CD1c-positive myeloid dendritic cell (primary cell): Measurements from ENCODE around the gene AHCTF1.

Source experiments
- DNase-seq: peaks from one replicate; pipeline ENCODE4 v3.0.0-alpha.2; 2016; ENCODE audit errors: extremely low spot score

The AHCTF1 gene, protein sequence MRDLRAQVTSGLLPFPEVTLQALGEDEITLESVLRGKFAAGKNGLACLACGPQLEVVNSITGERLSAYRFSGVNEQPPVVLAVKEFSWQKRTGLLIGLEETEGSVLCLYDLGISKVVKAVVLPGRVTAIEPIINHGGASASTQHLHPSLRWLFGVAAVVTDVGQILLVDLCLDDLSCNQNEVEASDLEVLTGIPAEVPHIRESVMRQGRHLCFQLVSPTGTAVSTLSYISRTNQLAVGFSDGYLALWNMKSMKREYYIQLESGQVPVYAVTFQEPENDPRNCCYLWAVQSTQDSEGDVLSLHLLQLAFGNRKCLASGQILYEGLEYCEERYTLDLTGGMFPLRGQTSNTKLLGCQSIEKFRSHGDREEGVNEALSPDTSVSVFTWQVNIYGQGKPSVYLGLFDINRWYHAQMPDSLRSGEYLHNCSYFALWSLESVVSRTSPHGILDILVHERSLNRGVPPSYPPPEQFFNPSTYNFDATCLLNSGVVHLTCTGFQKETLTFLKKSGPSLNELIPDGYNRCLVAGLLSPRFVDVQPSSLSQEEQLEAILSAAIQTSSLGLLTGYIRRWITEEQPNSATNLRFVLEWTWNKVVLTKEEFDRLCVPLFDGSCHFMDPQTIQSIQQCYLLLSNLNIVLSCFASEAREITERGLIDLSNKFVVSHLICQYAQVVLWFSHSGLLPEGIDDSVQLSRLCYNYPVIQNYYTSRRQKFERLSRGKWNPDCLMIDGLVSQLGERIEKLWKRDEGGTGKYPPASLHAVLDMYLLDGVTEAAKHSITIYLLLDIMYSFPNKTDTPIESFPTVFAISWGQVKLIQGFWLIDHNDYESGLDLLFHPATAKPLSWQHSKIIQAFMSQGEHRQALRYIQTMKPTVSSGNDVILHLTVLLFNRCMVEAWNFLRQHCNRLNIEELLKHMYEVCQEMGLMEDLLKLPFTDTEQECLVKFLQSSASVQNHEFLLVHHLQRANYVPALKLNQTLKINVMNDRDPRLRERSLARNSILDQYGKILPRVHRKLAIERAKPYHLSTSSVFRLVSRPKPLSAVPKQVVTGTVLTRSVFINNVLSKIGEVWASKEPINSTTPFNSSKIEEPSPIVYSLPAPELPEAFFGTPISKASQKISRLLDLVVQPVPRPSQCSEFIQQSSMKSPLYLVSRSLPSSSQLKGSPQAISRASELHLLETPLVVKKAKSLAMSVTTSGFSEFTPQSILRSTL (N-terminal part only)

DNA sequence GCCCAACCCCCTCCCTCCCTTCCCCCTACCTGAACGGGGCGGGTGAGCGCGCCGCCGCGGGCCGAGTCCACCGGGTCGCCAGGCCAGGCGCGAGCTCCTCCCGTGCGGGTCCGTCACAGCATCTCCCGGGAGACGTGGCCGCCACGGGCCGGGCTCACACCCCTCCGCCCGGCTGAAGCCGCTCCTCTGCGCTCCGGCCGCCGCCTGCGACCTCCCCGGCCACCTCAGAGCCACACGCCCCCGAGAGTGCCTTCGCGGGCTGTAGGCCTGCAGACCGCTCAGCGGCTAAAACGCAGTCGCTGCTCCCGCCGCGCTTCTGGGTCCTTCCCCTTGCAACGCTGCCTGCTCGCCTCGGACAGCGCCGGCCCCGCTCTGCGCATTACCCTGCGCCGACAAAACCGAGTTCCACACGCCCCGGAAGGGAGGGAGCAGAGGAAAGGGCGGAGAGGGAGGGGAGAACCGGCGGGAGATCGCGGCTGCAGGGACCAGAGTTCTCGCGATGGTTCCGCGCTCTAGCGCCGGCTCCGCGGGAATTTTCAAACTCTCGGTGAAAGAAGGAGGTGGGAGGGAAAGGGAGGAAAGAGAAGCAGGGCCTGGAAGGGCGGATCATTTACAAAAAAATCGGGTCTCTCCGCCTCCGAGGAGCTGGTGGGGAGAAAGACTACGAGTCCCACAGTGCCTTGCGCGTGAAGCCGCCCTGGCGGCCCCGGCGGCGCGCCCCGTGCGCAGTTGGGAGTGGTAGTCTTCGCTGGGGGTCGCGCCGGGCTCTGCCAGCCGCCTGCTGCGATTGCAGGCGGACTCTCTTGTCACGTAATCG is at the start of gene AHCTF1:
AHCTF1 (minus strand) TSS at position 400 of the 817 bp plus-strand sequence. CDS start 13,578 bp downstream, outside the sequence.
- DNase-seq, result peak; percentile 99

DNA sequence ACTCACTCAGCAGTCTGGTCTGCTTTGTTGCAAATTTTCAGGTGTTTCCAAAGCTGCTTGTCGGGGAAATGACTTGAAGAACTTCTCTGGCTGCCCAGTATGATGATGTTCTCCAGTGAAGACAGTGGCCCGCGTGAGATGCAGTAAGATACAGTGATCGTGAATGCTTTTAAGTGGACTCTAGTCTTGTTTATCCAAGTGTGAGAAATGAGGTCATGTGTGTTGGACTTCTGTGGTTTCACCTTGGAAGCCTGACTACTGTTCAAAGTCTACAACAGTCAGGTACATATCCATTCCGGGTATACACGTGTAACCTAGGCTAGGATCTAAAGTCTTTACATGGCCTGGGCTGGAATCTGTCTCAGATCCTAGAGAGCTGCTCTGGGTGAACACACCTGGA is 47.0 kb upstream of the AHCTF1 start:
- DNase-seq, result no peak

DNA sequence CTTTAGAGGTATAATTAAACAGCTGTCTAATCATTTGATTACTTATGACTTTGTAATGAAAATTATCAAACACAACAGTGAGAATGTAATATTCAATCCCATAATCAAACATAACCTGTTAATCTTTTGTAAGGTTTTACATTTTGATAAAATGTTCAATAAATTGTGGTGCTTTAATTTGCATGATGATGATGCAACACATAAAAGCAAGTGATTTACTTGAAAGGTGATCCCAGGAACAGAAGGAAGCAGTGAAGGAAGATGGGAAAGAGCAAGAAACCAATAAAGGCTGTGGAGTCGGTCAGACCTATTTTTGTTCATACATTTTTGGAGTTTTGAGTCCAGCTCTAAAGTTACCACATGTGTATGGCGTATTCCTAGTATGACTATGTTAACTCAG is 46.5 kb upstream of the AHCTF1 start:
- no peak for DNase-seq

DNA sequence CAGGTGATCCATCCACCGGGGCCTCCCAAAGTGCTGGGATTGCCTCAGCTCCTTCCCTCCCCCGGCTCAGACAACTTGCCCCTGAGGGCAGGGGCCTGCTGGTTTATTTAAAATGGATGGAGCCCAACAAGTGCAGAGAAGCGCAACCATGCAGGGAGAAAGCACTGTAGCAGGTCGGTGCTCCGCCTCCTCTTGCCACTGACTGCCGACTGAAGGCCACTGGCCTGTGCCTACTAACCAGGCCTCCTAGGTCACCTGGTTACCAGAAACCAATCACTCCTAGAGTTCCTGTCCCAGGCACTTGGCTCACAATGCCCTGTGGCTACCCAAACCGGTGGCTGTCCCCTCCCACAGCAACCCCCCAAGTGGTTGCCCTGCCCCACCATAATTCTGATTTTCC is 40.2 kb upstream of the AHCTF1 start:
- no peak for DNase-seq

DNA sequence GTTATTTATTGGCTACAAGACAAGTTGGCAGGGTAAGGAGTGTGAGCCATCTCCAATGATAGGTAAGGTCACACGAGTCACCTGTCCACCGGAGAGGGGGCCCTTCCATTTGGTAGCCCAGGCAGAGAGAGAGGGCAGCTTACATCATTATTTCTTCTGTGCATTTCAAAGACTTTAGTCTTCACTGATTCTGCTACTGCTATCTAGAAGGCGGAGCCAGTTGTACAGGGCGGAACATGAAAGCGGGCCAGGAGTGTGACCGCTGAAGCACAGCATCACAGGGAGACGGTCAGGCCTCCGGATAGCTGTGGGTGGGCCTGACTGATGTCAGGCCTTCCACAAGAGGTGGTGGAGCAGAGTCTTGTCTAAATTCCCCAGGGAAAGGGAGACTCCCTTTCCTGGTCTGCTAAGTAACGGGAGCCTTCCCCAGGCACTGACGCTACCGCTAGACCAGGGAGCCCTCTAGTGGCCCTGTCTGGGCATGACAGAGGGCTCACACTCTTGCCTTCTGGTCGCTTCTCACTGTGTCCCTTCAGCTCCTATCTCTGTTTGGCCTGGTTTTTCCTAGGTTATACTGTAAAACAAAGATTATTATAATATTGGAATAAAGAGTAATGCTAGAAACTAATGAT is 39.5 kb upstream of the AHCTF1 start:
- DNase-seq, result peak; percentile 57

DNA sequence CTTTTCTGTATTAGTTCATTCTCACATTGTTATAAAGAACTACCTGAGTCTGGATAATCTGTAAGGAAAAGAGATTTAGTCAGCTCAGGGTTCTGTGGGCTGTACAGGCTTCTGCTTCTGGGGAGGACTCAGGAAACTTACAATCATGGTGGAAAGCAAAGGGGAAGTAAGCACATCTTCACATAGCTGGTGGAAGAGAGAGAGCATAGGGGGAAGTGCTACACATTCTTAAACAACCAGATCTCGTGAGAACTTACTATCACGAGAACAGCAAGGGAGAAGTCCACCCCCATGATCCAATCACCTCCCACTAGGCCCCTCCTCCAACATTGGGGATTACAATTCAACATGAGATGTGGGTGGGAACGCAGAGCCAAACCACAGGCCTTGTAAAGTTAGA is 37.9 kb upstream of the AHCTF1 start:
- peak; percentile 40 for DNase-seq

DNA sequence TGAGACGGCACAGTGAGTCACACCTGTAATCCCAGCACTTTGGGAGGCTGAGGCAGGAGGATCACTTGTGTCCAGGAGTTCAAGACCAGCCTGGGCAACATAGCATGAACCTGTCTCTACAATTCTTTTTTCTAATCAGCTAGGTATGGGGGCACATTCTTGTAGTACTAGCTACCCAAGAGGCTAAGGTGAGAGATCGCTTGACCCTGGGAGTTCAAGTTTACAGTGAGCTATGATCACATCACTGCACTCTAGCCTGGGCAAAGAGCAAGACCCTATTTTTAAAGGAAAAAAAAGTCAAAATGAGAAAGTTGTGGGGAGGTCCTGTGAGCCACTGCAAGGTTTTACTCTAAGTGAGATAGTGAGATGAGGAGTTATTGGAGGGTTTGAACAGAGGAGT is 34.8 kb upstream of the AHCTF1 start:
- no peak for DNase-seq

DNA sequence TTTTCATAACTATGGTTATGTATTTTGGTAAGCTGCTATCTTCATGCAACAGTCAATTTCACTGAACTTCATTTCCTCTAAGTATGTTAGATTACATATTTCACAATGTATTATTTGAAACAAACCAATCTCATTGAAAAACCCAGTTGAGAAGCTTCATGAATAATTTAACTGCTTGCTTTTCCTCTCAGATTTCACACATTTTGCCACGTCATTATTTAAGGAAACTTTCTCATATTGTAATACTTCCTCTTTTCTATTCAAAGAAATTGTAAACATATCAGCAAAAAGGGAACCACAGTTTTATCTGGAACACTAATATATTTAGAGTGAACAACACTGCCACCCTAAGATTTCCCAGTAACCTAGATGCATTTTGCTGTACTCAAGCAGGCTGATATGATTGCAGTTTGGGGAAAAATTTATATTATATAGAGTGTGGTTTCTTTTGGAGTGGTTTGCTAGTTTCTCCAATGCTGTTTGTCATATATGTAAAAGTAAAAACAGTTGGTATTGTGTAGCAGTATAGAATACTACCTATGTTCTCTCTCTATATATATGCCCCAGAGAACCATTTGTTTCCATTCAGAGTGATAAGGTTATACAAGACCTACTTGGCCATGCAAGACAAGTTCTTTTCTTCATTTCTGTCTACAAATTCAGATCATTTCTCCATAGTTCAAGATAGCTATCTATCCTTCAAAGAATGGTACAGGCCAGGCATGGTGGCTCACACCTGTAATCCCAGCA is 28.4 kb upstream of the AHCTF1 start:
- peak; percentile 93 for DNase-seq

DNA sequence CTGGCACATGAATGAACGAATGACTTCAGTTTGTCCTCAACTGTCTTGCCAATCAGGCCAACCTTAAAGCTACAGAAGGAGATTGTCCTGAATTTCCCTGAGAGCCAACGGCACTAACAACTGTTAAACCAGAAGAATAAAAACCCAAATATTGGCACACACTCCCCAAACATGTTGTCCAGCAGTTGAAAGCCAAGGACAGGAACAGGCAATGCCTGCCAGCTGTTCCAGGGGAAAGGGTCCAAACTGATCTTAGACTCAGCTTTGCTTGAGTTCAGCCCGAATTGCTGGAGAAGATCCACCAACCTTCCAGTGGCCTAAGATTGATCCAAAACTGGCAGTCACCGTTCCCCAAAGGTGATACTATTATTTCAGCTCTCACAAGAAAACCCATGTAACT is 22.4 kb upstream of the AHCTF1 start:
- no peak for DNase-seq

DNA sequence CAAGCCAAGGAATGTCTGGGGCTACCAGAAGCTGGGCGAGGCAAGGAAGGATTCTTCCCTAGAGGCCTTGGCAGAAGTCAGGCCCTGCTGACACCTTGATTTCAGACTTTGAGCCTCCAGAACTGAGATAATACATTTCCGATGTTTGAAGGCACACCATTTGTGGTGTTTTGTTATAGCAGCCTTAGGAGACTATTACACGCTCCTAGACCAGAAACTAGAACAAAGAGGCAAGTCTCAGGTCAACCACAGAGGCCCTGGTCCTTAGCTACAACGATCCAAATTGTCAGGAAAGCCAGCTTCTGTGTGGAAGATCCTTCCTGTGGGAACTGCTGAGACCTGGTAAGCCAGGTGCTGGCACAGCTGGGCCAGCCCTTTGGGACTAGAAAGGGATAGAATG is 19.7 kb upstream of the AHCTF1 start:
- DNase-seq, result no peak

DNA sequence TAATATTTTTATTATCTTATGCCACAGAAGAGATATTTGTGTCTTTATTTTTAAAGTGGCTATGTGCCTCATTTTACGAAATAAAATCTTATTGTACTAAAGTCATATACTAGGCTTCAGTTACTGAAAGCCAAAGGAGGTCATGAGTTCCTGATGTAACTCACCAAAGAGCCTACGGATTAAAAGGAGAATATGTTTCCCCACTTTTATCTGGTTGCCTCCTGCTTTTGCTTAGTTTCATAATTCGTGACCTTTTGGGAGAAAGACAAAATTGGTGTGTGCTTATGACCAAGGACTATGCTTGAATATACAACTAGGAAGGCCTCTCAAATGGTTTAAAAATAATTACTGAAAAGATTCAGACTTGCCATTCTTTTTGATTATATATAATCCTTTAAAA is 18.2 kb upstream of the AHCTF1 start:
- no peak for DNase-seq

DNA sequence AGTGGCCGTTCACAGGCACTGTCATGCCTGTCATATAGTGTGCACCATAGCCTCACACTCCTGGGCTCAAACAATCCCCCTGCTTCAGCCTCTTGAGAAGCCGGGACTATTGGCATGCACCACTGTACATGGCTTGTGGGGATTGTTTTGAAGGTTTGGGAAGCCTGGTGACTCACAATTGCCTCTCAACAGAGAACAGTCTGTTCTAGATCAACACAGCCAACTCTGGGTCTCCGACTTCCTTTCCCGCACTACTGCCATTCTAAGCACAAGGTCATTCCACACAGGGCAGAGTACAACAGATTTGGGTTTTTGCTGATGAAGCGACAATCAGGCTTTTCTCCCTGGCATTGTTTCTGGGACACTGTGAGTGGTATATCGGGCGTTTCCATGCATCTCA is 15.5 kb upstream of the AHCTF1 start:
- no peak for DNase-seq

DNA sequence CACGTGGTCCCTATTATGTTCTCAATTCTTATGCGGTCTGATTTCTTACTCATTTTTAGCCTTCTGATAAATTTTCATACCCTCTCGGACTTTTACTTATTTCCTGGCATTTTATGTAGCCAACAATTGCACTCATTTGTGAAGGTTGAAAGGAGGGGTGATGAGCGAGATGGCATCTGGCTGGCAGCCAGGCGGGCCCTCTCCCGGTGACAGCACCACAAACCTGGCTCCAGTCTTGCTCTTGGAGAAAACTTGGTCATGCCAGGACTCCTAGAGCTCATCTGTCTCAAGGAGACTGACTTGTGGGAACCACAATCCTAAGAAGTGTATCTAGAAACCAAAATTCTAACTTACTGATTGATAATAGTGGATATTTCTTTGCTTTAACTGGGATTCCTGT is 14.6 kb upstream of the AHCTF1 start:
- DNase-seq, result no peak

DNA sequence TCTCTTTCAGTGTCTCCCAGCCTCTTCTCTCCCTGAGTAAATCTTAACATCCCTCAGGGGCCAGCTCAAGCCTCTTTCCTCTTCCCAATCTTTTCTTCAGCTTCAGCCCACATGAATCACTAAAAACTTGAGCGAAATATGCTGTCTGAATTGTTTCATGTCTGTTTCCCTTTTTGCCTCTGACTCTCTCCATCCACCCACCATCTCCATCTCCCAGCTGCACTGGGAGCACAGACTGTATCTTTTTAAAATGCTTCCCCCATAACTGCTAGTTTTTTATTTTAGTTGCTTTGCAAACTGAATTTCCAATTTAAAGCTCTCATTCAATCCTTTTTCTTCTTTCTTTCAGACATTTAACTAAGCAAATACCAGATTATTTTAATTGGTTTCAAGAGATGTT is 3.0 kb upstream of the AHCTF1 start:
- peak; percentile 6 for DNase-seq

DNA sequence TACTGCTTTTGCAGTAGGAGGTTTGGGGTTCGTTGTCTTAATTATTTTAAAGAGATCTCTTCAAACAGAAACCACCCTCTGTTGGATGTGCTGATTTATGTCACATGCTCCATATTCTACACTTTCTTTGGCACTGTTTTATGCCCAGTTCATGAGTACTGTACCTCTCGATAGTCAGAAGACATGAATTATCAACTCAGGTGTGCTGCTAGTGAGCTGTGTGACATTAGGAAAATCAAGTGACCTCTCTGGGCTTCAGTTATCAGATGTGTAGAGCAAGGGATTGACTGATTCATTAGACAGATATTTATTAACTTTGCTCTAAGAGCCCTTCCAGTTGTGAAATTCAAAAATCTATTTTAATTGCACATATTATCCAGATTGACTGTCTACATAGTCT is 2.1 kb upstream of the AHCTF1 start:
- DNase-seq, result no peak

DNA sequence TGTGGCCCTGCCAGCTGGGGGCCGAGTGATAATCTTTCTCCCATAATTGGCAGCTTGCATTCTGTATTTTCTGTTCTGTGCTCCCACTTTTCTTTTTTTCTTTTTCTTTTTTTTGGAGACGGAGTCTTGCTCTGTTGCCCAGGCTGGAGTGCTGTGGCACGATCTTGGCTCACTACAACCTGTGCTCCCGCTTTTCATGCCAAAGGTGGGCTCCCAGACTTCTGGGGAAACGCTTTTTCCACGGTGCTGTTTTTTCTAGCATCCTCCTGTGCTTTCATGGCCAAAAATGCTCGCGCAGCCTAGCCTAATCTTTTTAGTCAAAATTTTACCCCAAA is 585 bp upstream of the AHCTF1 start:
- no peak for DNase-seq

DNA sequence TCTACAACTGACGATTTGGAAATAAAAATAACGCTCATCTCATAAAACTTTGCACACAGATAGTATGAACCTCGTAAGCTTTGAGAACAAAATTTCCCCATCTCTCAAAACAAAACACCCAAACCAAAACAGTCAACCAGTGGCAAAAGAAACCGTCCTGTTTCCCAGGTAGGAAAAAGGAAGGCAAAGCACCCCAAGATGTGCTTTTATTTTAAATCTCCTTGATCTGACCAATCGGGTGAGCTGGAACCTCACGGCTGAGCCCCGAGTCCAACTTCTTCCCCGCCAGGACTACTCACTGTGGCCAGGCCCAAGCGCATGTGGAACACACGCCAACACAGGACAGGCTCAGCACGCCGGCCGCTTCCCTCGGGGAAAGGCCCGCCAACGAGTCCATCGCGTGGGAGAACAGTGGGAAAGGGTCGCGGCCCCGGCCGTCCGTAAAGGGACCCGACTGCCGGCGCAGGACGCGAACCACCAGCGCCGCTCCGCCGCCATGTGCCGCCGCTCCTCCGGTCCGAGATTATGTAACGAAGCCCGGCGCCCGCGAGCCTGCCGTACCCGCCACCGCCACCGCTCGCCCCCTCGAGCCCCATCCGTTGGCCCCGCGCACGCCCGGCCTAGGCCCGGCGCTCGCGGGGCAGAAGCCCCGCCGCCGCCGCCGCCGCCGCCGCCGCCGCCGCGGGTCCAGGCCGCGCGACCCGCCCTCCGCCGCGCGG is 759 bp downstream of the AHCTF1 start:
- DNase-seq, result peak; percentile 58

DNA sequence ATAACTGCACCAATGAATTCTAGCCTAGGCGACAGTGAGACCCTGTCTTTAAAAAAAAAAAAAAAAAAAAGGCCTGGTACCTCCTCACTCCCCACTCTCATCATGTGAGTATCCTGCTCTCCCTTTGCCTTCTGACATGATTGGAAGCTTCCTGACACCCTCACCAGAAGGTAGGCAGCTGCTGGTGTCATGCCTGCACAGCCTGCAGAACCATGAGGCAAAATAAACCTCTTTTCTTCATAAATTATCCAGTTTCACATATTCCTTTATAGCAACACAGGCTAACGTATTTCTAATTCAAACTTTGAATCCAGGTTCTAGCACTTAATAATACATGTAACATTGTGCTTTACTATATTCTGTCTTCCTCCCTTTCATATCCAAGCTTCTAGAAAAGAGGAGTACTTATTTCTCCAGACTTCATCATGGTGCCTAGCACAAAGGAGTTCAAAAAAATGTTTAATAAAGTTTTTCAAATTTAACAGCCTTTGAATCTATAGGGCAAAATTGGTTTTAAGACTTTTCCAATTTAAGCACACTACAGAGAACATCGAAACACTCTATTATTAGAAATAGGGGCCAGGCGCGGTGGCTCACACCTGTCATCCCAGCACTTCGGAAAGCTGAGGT is 5.6 kb downstream of the AHCTF1 start:
- no peak for DNase-seq

DNA sequence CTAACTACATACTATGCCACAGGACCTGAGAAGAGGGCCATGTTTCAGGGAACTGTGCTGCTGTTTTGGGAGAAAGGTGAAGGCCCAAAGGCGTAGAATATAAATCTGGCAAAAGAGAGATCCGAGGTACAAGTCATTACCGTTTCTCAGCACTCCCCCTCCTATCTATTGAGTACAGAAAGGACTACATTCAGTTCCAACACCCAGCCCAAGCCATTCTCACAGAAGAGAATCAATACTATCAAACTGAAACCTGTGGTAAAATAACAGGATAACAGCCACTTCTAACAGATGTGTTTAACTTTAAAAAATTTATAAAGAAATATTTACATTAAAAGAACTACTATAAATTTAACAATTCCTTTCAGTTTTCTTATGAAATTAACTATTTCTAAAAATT is 7.8 kb downstream of the AHCTF1 start:
- DNase-seq, result no peak
